Measurements from ENCODE around the gene SPTSSB.

Gene SPTSSB

GRCh38 chr3:161333696-161334095 lies 37.6 kb downstream of the SPTSSB start:
- TF ChIP-seq CTCF (IDR thresholded peaks at IDR 0.05) = no peak
- Mint-ChIP-seq H3K36me3 (ENCODE audit: low read depth) (no peaks in the 10 kb centered on the region), H3K27ac (no peak overlapping the region), H3K4me1 (peaks cover 6% of the 10 kb centered on the region), H3K4me3 (no peak overlapping the region), H3K9me3 (no peaks in the 10 kb centered on the region), H3K27me3 (ENCODE audit: low read depth, poor library complexity) (peaks cover 35% of the 10 kb centered on the region)
- DNase-seq = no peak

GRCh38 chr3:161332792-161333191 lies 38.5 kb downstream of the SPTSSB start:
- H3K27me3 Mint-ChIP-seq (ENCODE audit: low read depth, poor library complexity) = peaks cover 33% of the 10 kb centered on the region
- no peaks in the 10 kb centered on the region for H3K9me3 Mint-ChIP-seq
- H3K4me1 Mint-ChIP-seq = peaks cover 6% of the 10 kb centered on the region
- H3K27ac Mint-ChIP-seq = no peak overlapping the region
- no peak overlapping the region for H3K4me3 Mint-ChIP-seq
- no peak for TF ChIP-seq CTCF (IDR thresholded peaks at IDR 0.05)
- H3K36me3 Mint-ChIP-seq (ENCODE audit: low read depth) = no peaks in the 10 kb centered on the region
- no peak for DNase-seq

- H3K4me1 Mint-ChIP-seq = no peaks in the 10 kb centered on the region
- no peak for DNase-seq
- H3K36me3 Mint-ChIP-seq (ENCODE audit: low read depth) = no peaks in the 10 kb centered on the region
- H3K4me3 Mint-ChIP-seq = no peak overlapping the region
- peaks cover 18% of the 10 kb centered on the region for H3K9me3 Mint-ChIP-seq
- peaks cover 15% of the 10 kb centered on the region for H3K27me3 Mint-ChIP-seq (ENCODE audit: low read depth, poor library complexity)
- TF ChIP-seq CTCF (IDR thresholded peaks at IDR 0.05) = no peak
- H3K27ac Mint-ChIP-seq = no peak overlapping the region
Measured at GRCh38 chr3:161325059-161325458, 46.3 kb downstream of the SPTSSB start.

GRCh38 chr3:161323926-161324621 lies 47.2 kb downstream of the SPTSSB start:
- Mint-ChIP-seq H3K4me1 (no peaks in the 10 kb centered on the region), H3K9me3 (peaks cover 23% of the 10 kb centered on the region), H3K4me3 (no peak overlapping the region), H3K27me3 (ENCODE audit: low read depth, poor library complexity) (peaks cover 15% of the 10 kb centered on the region), H3K27ac (no peak overlapping the region), H3K36me3 (ENCODE audit: low read depth) (no peaks in the 10 kb centered on the region)
- DNase-seq = no peak
- no peak for TF ChIP-seq CTCF (IDR thresholded peaks at IDR 0.05)

GRCh38 chr3:161322781-161323568 lies 48.3 kb downstream of the SPTSSB start:
- DNase-seq = no peak
- H3K4me1 Mint-ChIP-seq = no peaks in the 10 kb centered on the region
- peaks cover 23% of the 10 kb centered on the region for H3K9me3 Mint-ChIP-seq
- no peak for TF ChIP-seq CTCF (IDR thresholded peaks at IDR 0.05)
- peaks cover 10% of the 10 kb centered on the region for H3K27me3 Mint-ChIP-seq (ENCODE audit: low read depth, poor library complexity)
- H3K27ac Mint-ChIP-seq = no peak overlapping the region
- H3K36me3 Mint-ChIP-seq (ENCODE audit: low read depth) = no peaks in the 10 kb centered on the region
- H3K4me3 Mint-ChIP-seq = no peak overlapping the region

Measured in nephron progenitor cell (in vitro differentiated cells).